ENCODE measurements around the gene CYB5R3.
A peak's percentile ranks its signal among the peaks of the same experiment; 100 is the strongest.

The CYB5R3 gene

GRCh38 chr22:42591987-42592386 lies 57.2 kb downstream of the CYB5R3 start:
- no peak for TF ChIP-seq CTCF (IDR thresholded peaks at IDR 0.05)
- no peak overlapping the region for H3K27ac ChIP-seq
- no peaks in the 10 kb centered on the region for H3K27me3 ChIP-seq
- peaks cover 91% of the 10 kb centered on the region for H3K36me3 ChIP-seq
- no peaks in the 10 kb centered on the region for H3K9me3 ChIP-seq
- no peak overlapping the region for H3K4me3 ChIP-seq (ENCODE audit: low read depth in 1 of 2, low read length in 1 of 2)
- H3K4me1 ChIP-seq (ENCODE audit: control insufficient read depth in 1 of 2, insufficient read depth in 1 of 2, low read depth in 1 of 2, low read length in 1 of 2) = peaks cover 7 to 10% of the 10 kb centered on the region in 2 experiments

- H3K27ac ChIP-seq = peak overlapping the region; percentile 58
- no peak overlapping the region for H3K4me3 ChIP-seq (ENCODE audit: low read depth in 1 of 2, low read length in 1 of 2)
- no peaks in the 10 kb centered on the region for H3K27me3 ChIP-seq
- H3K9me3 ChIP-seq = no peaks in the 10 kb centered on the region
- no peak for TF ChIP-seq CTCF (IDR thresholded peaks at IDR 0.05)
- peaks cover 10 to 13% of the 10 kb centered on the region in 2 experiments for H3K4me1 ChIP-seq (ENCODE audit: control insufficient read depth in 1 of 2, insufficient read depth in 1 of 2, low read depth in 1 of 2, low read length in 1 of 2)
- peaks cover 91% of the 10 kb centered on the region for H3K36me3 ChIP-seq
Observed at GRCh38 chr22:42587588-42588175, 61.5 kb downstream of the CYB5R3 start.

GRCh38 chr22:42586381-42586780 lies 62.8 kb downstream of the CYB5R3 start:
- H3K4me3 ChIP-seq (ENCODE audit: low read depth in 1 of 2, low read length in 1 of 2) = no peak overlapping the region
- peak overlapping the region; percentile 41 for H3K27ac ChIP-seq
- no peak for TF ChIP-seq CTCF (IDR thresholded peaks at IDR 0.05)
- H3K36me3 ChIP-seq = peaks cover 80% of the 10 kb centered on the region
- H3K9me3 ChIP-seq = no peaks in the 10 kb centered on the region
- H3K4me1 ChIP-seq (ENCODE audit: control insufficient read depth in 1 of 2, insufficient read depth in 1 of 2, low read depth in 1 of 2, low read length in 1 of 2) = peaks cover 18 to 21% of the 10 kb centered on the region in 2 experiments
- no peaks in the 10 kb centered on the region for H3K27me3 ChIP-seq

- no peaks in the 10 kb centered on the region for H3K9me3 ChIP-seq
- peaks cover 21 to 22% of the 10 kb centered on the region in 2 experiments for H3K4me1 ChIP-seq (ENCODE audit: control insufficient read depth in 1 of 2, insufficient read depth in 1 of 2, low read depth in 1 of 2, low read length in 1 of 2)
- no peak for TF ChIP-seq CTCF (IDR thresholded peaks at IDR 0.05)
- no peaks in the 10 kb centered on the region for H3K27me3 ChIP-seq
- no peak overlapping the region for H3K27ac ChIP-seq
- H3K4me3 ChIP-seq (ENCODE audit: low read depth in 1 of 2, low read length in 1 of 2) = no peak overlapping the region
- peaks cover 69% of the 10 kb centered on the region for H3K36me3 ChIP-seq
Observed at GRCh38 chr22:42585096-42585495, 64.1 kb downstream of the CYB5R3 start.

GRCh38 chr22:42584364-42584940 lies 64.7 kb downstream of the CYB5R3 start:
- Histone ChIP-seq H3K27ac (no peak overlapping the region), H3K4me1 (ENCODE audit: control insufficient read depth in 1 of 2, insufficient read depth in 1 of 2, low read depth in 1 of 2, low read length in 1 of 2) (peaks cover 21 to 22% of the 10 kb centered on the region in 2 experiments), H3K36me3 (peaks cover 62% of the 10 kb centered on the region), H3K27me3 (no peaks in the 10 kb centered on the region), H3K9me3 (no peaks in the 10 kb centered on the region), H3K4me3 (ENCODE audit: low read depth in 1 of 2, low read length in 1 of 2) (no peak overlapping the region)
- no peak for TF ChIP-seq CTCF (IDR thresholded peaks at IDR 0.05)

All from neutrophil (primary cell).